ENCODE data around the gene NPAS1. TPM values are rescaled to one million over a fixed set of nuclear protein-coding genes. Genes with fewer than 3 reads are reported as not detected.
A peak's percentile ranks its signal among the peaks of the same experiment; 100 is the strongest.

Gene NPAS1
- total and polyA plus RNA-seq, 10 donors, result 0.85 to 6.3 (median 2.4) TPM

GRCh38 chr19:47036097-47036651, 16.5 kb downstream of the NPAS1 start:
- TF ChIP-seq CTCF (IDR thresholded peaks at IDR 0.05 in 8 of 11, conservative IDR thresholded peaks at IDR 0.05 in 3 of 11) (peak in 6 of 11 experiments; percentile 3 to 49 (median 35)), POLR2AphosphoS5 (IDR thresholded peaks at IDR 0.05) (no peak)
- Histone ChIP-seq H3K9me3 (no peaks in the 10 kb centered on the region), H3K4me1 (peaks cover 7 to 32% (median 14%) of the 10 kb centered on the region in 6 donors), H3K4me3 (peak overlapping the region in 7 of 8 donors; percentile 20 to 69 (median 35)), H3K36me3 (no peaks in the 10 kb centered on the region), H3K27me3 (replicated peaks in 1 of 7) (peaks cover 0 to 42% (median 13%) of the 10 kb centered on the region in 7 donors), H3K27ac (peak overlapping the region in 4 of 8 donors; percentile 31 to 60 (median 50))
- peak; percentile 76 for DNase-seq
- intact Hi-C loops (cut with DNase I; ENCODE audit: low total_unique reads), result loop anchor here (10.0 kb wide), 1 partner anchor 89 kb away; no protein-coding TSS in a partner anchor
- 15 to 19% (median 16%) methylated on average over 17 to 26 of the region's 26 CpGs for WGBS, 5 donors

- Histone ChIP-seq H3K4me1 (peaks cover 6 to 26% (median 14%) of the 10 kb centered on the region in 6 donors), H3K36me3 (peaks cover 0 to 7% (median 0%) of the 10 kb centered on the region in 6 donors), H3K9me3 (no peaks in the 10 kb centered on the region), H3K27me3 (replicated peaks in 1 of 7) (peaks cover 0 to 26% (median 0%) of the 10 kb centered on the region in 7 donors), H3K4me3 (no peak overlapping the region), H3K27ac (no peak overlapping the region)
- DNase-seq, result no peak
- intact Hi-C loops (cut with DNase I; ENCODE audit: low total_unique reads), result loop anchor here (10.0 kb wide), 1 partner anchor 87 kb away; no protein-coding TSS in a partner anchor
- 69 to 92% (median 82%) methylated on average over 1 of the region's 1 CpG for WGBS, 5 donors
- TF ChIP-seq CTCF (IDR thresholded peaks at IDR 0.05 in 8 of 11, conservative IDR thresholded peaks at IDR 0.05 in 3 of 11) (no peak), POLR2A (IDR thresholded peaks at IDR 0.05) (no peak), POLR2AphosphoS5 (IDR thresholded peaks at IDR 0.05) (no peak)
These were observed 18.1 kb downstream of the NPAS1 start for GRCh38 chr19:47037766-47038165.

GRCh38 chr19:47039239-47039874, 19.7 kb downstream of the NPAS1 start:
- H3K27ac ChIP-seq, result no peak overlapping the region
- WGBS, 5 donors, result 86 to 95% (median 88%) methylated on average over 9 to 17 of the region's 17 CpGs
- peaks cover 0 to 19% (median 0%) of the 10 kb centered on the region in 6 donors for H3K36me3 ChIP-seq
- intact Hi-C loops (cut with DNase I; ENCODE audit: low total_unique reads), result loop anchor here (10.0 kb wide), 1 partner anchor 85 kb away; no protein-coding TSS in a partner anchor
- H3K4me3 ChIP-seq, result no peak overlapping the region
- peaks cover 0 to 10% (median 0%) of the 10 kb centered on the region in 7 donors for H3K27me3 ChIP-seq (replicated peaks in 1 of 7)
- TF ChIP-seq POLR2A (IDR thresholded peaks at IDR 0.05) (no peak), CTCF (IDR thresholded peaks at IDR 0.05 in 8 of 11, conservative IDR thresholded peaks at IDR 0.05 in 3 of 11) (no peak), POLR2AphosphoS5 (IDR thresholded peaks at IDR 0.05) (peak in 1 of 3 donors; percentile 62)
- no peak for DNase-seq
- H3K4me1 ChIP-seq, result peaks cover 6 to 26% (median 14%) of the 10 kb centered on the region in 6 donors
- H3K9me3 ChIP-seq, result no peaks in the 10 kb centered on the region

GRCh38 chr19:47040869-47041268, 21.2 kb downstream of the NPAS1 start:
- 84 to 89% (median 88%) methylated on average over 8 of the region's 8 CpGs for WGBS, 5 donors
- Histone ChIP-seq H3K9me3 (no peaks in the 10 kb centered on the region), H3K36me3 (peaks cover 0 to 33% (median 5%) of the 10 kb centered on the region in 6 donors), H3K4me3 (no peak overlapping the region), H3K27ac (no peak overlapping the region), H3K27me3 (replicated peaks in 1 of 7) (no peaks in the 10 kb centered on the region), H3K4me1 (peaks cover 0 to 15% (median 4%) of the 10 kb centered on the region in 6 donors)
- intact Hi-C loops (cut with DNase I; ENCODE audit: low total_unique reads), result no loop called here
- TF ChIP-seq POLR2AphosphoS5 (IDR thresholded peaks at IDR 0.05), result no peak
- no peak for TF ChIP-seq CTCF (IDR thresholded peaks at IDR 0.05 in 8 of 11, conservative IDR thresholded peaks at IDR 0.05 in 3 of 11)
- TF ChIP-seq POLR2A (IDR thresholded peaks at IDR 0.05), result no peak
- DNase-seq, result no peak
